Measurements from ENCODE around the gene RPS14.
A peak's percentile ranks its signal among the peaks of the same experiment; 100 is the strongest.

Gene RPS14

GRCh38 chr5:150400316-150401075 lies 49.0 kb downstream of the RPS14 start:
- no peak for DNase-seq (ENCODE audit: low spot score)

DNA sequence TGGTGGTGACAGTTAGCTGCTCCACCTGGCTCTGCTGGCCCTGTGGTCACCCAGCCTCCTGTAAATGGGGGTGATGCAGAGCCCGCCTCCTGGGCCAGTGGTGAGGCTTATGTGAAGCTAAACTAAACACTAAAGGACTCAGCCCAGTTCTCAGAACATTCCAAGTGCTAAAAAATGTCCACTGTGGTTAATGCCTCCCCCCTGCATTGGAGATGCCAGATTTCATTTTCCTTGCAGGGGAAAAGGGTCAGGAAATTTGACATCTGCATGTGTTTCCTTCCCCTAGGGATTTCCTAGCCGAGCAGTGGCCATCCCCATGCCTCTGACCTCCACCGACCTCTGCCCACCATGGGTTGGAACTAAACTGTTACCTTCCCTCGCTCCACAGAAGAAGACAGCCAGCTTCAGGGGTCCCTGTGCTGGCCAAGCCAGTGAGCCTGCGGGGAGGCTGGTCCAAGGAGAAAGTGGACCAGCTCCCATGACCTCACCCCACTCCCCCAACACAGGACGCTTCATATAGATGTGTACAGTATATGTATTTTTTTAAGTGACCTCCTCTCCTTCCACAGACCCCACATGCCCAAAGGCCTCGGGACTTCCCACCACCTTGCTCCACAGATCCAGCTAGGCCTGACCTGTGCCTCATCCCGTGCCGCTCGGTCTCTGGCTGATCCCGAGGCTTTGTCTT lies 49.9 kb downstream of the RPS14 start:
- no peak for DNase-seq (ENCODE audit: low spot score)

DNA sequence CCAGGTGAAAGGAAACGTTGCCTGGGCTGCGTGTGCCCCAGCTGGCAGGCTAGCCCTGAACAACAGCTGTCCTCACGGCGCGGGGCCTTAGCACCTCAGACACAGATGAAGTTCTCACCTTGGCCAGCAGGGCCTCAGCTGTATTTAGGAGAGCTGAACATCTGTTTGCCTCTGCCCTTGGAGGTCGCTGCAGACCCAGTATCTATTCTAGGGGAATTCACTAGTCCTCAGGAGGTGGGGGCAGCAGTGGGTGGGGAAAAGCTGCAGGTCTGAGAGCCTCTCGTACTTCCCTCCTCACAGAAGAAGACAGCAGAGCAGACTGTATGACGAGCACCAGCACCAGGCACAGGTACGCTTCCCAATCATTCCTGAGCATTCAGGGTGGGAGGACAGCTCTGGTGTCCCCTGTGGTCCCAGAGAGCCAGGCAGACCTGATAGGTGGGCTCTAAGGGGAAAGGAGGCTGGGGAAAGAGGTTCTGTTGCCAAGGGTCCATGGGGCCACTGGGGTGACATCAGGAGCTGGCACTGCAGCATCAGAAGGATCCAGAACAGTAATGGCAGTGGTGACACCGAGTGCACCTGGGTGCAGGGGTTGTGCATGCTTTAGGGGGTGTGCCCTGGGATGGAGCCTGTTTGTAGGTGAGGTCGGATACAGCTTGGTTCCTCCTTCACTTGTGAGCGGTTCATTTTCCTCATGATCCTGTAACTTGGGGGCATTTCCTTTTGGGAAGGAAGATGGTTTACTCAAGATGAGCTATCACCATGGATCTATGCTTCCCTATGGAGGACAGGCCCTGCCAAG lies 50.6 kb downstream of the RPS14 start:
- DNase-seq (ENCODE audit: low spot score) = no peak

DNA sequence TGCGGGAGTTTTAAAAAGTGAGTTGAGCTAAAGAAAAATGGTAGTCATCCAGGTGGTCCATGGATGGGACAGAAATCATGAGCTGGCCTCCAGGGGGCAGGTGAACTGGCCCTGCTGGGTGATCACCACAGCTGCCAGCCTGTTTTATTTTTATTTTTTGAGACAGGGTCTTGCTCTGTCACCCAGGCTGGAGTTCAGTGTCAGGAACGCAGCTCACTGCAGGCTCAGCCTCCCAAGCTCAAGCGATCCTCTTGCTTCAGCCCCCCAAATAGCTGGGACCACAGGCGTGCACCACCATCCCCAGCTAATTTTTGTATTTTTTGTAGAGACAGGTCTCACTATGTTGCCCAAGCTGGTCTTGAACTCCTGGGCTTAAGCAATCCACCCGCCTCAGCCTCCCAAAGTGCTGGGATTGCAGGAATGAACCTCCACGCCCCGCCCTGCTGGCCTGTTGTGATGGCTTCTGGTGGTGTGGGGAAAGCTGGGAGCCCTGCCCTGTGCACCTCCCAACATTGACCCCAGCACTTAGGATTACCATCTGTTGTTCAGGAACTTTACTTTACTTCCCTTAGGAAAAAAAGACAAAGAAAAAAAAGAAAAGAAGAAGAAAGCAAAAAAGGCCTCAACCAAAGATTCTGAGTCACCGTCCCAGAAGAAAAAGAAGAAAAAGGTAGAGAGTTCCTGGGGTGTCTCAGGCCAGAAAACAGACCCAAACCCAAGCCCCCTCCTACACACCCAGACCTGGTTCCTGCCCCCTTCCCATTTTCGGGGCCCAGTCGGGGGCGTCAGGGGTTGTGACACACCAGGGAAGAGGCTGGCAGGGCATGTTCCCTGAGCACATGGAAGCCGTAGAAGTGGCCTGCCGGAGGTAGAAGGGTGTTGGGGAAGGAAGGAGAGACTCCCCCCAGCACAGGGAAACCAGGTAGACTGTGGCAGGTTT lies 51.5 kb downstream of the RPS14 start:
- DNase-seq (ENCODE audit: low spot score) = no peak

GRCh38 chr5:150397146-150397781 lies 52.3 kb downstream of the RPS14 start:
- DNase-seq (ENCODE audit: low spot score) = no peak

- no peak for DNase-seq (ENCODE audit: low spot score)
Measured at GRCh38 chr5:150396267-150396666, 53.3 kb downstream of the RPS14 start.

- no peak for DNase-seq (ENCODE audit: low spot score)
Measured at GRCh38 chr5:150395688-150395975, 53.9 kb downstream of the RPS14 start.

DNA sequence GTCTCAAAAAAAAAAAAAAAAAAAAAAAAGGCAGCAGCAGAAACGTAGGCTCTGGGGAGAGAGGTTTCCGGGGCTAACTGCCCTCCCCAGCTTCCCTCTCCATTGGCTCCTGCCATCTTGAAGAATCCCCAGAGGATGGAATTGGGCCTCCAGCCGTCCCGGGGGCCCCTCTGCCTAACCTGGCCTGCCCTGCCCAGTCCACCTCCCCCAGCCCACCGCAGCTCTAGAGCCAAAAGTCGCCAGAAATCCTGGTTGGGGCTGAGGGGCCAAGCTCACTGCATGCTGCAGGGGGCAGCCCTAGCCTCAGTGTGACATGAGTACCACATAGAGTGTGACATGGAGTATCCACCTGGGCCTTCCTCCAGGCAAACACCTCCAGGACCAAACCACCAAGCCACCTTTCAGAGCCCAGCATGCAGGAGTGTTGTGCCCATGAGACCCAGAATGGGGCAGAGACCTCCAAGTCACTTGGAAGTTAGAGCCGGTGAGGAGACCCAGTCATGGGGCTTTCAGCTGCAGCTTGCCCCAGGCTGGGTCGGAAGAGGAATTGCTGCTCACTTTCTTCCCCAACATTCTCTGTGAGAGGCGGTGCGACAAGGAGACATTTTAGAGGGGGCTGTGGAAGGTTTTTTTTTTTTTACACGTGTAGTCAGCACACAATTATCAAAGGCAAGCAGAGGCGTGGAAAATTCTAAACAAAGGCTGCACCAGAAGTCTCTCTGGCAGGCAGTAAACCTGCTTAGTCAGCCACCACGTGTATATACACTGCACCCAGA lies 54.4 kb downstream of the RPS14 start:
- peak; percentile 40 for DNase-seq (ENCODE audit: low spot score)

DNA sequence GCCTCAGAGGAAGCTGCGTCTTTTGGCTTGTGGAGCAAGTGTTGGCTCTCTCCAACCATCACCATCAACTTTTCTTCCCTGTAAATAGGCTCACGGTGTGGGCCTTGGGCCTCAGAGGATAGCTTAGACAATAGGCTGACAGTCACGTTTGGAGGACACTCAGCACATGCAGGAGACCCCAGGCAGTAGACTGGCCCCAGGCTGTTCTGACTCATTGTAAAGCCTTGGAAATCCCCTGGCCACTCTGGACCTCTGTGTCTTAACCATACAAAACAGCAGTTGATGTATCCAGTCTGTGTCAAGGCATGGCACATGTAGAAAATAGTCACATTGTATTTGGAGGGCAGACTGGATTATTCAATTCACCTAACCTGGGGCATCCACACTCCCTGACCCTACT lies 55.4 kb downstream of the RPS14 start:
- DNase-seq (ENCODE audit: low spot score) = no peak

DNA sequence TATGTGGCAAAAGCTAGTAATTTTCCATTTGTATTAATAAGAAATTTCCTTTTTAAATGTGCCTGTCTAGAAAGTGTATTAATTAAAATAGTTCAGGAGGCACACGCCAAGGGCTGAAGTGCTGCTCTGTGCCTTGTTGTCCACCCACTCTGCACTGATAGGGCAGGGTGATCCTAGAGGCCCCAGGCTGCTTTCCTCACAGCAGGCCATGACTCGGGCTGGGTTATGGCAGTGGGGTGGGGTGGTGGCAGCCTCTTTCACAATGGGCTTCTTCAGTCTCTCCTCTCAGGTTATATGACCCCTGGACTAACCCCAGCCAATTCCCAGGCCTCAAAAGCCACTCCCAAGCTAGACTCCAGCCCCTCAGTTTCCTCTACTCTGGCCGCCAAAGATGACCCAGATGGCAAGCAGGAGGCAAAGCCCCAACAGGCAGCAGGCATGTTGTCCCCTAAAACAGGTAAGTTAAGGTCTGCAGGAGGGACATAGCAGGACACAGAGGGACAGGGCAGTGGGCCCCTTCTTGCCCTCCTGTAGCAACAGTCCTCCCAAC lies 56.4 kb downstream of the RPS14 start:
- no peak for DNase-seq (ENCODE audit: low spot score)

GRCh38 chr5:150392680-150393079 lies 56.9 kb downstream of the RPS14 start:
- DNase-seq (ENCODE audit: low spot score) = no peak
